Upper lobe of left lung (tissue), 6 donors: ENCODE data around the gene NEO1. TPM values are rescaled to one million over a fixed set of nuclear protein-coding genes. Genes with fewer than 3 reads are reported as not detected.

Experiments used
- ATAC-seq, 2 donors: fragments of 200-7000 bp; cut with Tn5 transposase; one replicate each; pipeline ENCODE4 v1.9.1; 2022; ENCODE audit warnings: mild to moderate bottlenecking in 2 of 2, moderate library complexity in 2 of 2; ENCODE audit not compliant: low FRiP score in 2 of 2
- DNase-seq, 2 donors: peaks; one replicate each; pipeline ENCODE4 v3.0.0-alpha.2; 2019 to 2020
- H3K27ac ChIP-seq, 4 donors: fragments of 200-600 bp; sonication (generic); one replicate each; pipeline ENCODE4 v1.5.1; 2016 to 2019
- H3K27me3 ChIP-seq, 4 donors: fragments of 200-600 bp; sonication (generic); one replicate each; pipeline ENCODE4 v1.5.1; 2017 to 2019
- H3K36me3 ChIP-seq, 4 donors: fragments of 200-600 bp; sonication (generic); one replicate each; pipeline ENCODE4 v1.5.1; 2016 to 2019
- H3K4me1 ChIP-seq, 4 donors: fragments of 200-600 bp; sonication (generic); one replicate each; pipeline ENCODE4 v1.5.1; 2018 to 2019
- H3K4me3 ChIP-seq, 4 donors: fragments of 200-600 bp; sonication (generic); one replicate each; pipeline ENCODE4 v1.5.1; 2017 to 2019; ENCODE audit warnings: mild to moderate bottlenecking in 2 of 4, moderate library complexity in 1 of 4
- H3K9me3 ChIP-seq, 4 donors: fragments of 200-600 bp; sonication (generic); one replicate each; pipeline ENCODE4 v1.5.1; 2018 to 2019
- EP300 ChIP-seq, 4 donors: sonication (generic); formaldehyde crosslinking; IDR thresholded peaks; one replicate each; pipeline ENCODE4 v1.5.1; 2017; ENCODE audit warnings: antibody characterized with exemption in 4 of 4, control low read depth in 2 of 4
- POLR2A ChIP-seq, 4 donors: fragments of 450-650 bp; IDR thresholded peaks; one replicate each; pipeline ENCODE4 v1.5.1; 2016 to 2017; ENCODE audit warnings: antibody characterized with exemption in 4 of 4, mild to moderate bottlenecking in 2 of 4
- POLR2AphosphoS5 ChIP-seq, 2 donors: sonication (generic); formaldehyde crosslinking; IDR thresholded peaks; one replicate each; pipeline ENCODE4 v1.5.1; 2017; ENCODE audit warnings: antibody characterized with exemption in 2 of 2
- WGBS, 2 donors: methylation state at CpG; one replicate each; pipeline ENCODE4 v1.1.5; 2017 to 2018; 5-methylcytosine and 5-hydroxymethylcytosine counted together
- small RNA-seq, 4 donors: library from RNA; depleted of rRNA; stranded (forward); fragments of <200 nt; gene quantifications; one replicate each; pipeline ENCODE3, GENCODE V24; 2016
- total RNA-seq, 6 donors: library from RNA; depleted of rRNA in 4 of 6; stranded (reverse); fragments of >200 nt in 4 of 6; gene quantifications; one replicate each; pipeline versions ENCODE4 v1.1.0 to v1.2.1, GENCODE V29; 2016 to 2021
- TF ChIP-seq, protein P1 (sequence below), 6 experiments: fragments of 450-650 bp in 4 of 6; fragments of 200-600 bp in 2 of 6; sonication (generic) in 2 of 6; IDR thresholded peaks; one replicate each; pipeline ENCODE4 v1.5.1; 2016 to 2019; ENCODE audit warnings: antibody characterized with exemption in 6 of 6
- donor health status: DM: no; HTN: no; CAD: no; lungs with moderate emphysema.
- donor health status: DM: no; HTN: yes; CAD: no; lungs with severe emphysema.

Gene NEO1
- total RNA-seq, 6 donors from 2014 or later, result 14.7 to 37.5 (median 28.2) TPM

DNA sequence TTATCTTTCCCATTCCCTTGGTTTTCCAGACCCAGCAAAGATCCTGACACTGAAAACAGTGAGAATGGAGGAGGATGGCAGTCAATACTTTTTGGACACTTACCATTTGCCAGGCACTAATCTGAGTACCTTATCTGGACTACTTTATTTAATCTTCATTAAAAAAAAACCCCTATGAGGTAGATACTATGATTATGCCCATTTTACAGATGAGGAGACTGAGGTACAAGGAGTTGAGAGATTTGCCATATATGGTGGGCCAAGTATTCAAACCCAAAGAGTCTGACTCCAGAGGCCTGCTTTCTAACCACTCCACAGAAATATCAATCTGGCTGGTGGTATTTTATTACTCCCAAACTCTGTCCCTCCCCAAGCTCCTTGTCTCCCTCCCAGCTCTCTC is 296.9 kb downstream of the NEO1 start:
- Histone ChIP-seq H3K27me3 (no peaks in the 10 kb centered on the region), H3K4me3 (no peak overlapping the region), H3K27ac (no peak overlapping the region), H3K9me3 (no peaks in the 10 kb centered on the region), H3K4me1 (no peaks in the 10 kb centered on the region), H3K36me3 (no peaks in the 10 kb centered on the region)
- TF ChIP-seq POLR2AphosphoS5 (IDR thresholded peaks at IDR 0.05), result no peak
- ATAC-seq (no peak), DNase-seq (no peak)

DNA sequence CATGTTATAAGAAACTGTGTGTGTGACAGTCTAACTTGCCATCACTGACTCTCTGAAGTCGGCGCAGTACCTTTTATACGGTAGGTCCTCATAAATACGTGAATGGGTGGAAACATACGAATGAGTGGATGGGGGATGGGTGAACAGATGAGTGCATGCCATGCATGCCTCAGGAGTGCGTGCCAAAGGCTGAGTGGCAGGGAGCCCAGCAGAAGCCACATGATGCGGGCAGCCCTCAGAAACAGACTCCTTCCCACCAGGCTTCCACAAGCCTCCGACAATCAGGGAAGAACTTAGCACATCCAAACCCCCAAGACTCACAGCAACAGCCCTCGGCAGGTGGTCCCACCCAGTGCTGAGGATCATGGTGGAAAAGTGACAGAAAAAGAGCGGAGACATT is 299.8 kb downstream of the NEO1 start:
- 61 to 64% methylated on average over 10 of the region's 10 CpGs for WGBS, 2 donors
- Histone ChIP-seq H3K27me3 (no peaks in the 10 kb centered on the region), H3K9me3 (no peaks in the 10 kb centered on the region), H3K4me3 (no peak overlapping the region), H3K4me1 (no peaks in the 10 kb centered on the region), H3K27ac (no peak overlapping the region), H3K36me3 (no peaks in the 10 kb centered on the region)
- no peak for TF ChIP-seq EP300 (IDR thresholded peaks at IDR 0.05)
- no peak for TF ChIP-seq POLR2AphosphoS5 (IDR thresholded peaks at IDR 0.05)
- TF ChIP-seq POLR2A (IDR thresholded peaks at IDR 0.05), result no peak
- TF ChIP-seq, protein P1, sequence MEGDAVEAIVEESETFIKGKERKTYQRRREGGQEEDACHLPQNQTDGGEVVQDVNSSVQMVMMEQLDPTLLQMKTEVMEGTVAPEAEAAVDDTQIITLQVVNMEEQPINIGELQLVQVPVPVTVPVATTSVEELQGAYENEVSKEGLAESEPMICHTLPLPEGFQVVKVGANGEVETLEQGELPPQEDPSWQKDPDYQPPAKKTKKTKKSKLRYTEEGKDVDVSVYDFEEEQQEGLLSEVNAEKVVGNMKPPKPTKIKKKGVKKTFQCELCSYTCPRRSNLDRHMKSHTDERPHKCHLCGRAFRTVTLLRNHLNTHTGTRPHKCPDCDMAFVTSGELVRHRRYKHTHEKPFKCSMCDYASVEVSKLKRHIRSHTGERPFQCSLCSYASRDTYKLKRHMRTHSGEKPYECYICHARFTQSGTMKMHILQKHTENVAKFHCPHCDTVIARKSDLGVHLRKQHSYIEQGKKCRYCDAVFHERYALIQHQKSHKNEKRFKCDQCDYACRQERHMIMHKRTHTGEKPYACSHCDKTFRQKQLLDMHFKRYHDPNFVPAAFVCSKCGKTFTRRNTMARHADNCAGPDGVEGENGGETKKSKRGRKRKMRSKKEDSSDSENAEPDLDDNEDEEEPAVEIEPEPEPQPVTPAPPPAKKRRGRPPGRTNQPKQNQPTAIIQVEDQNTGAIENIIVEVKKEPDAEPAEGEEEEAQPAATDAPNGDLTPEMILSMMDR (IDR thresholded peaks at IDR 0.05), result no peak
- no peak for ATAC-seq
- DNase-seq, result no peak

DNA sequence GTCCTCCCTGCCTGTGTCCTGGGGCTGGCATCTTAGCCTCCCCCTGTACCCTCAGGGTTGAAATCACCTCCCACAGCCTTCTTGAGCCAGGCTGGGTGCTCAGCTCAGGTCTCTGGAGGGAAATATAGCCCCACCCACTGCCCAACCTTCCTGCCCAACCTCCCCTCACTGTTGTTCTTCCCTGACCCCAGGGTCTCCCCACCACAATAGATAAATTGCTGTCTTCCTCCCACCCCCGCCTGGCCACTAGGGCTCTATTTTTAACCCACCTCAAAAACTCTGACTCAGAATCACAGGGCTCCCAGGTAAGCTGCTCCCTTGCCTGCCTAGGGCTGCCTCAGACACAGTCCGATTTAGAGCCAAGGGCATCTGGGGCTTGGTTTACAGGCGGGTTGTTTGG is 301.5 kb downstream of the NEO1 start:
- no peaks in the 10 kb centered on the region for H3K4me1 ChIP-seq
- 58 to 59% methylated on average over 3 of the region's 3 CpGs for WGBS, 2 donors
- DNase-seq (no peak), ATAC-seq (no peak)
- H3K27ac ChIP-seq, result no peak overlapping the region
- H3K27me3 ChIP-seq, result no peaks in the 10 kb centered on the region
- no peaks in the 10 kb centered on the region for H3K36me3 ChIP-seq
- H3K4me3 ChIP-seq, result no peak overlapping the region
- H3K9me3 ChIP-seq, result no peaks in the 10 kb centered on the region
- no peak for TF ChIP-seq POLR2AphosphoS5 (IDR thresholded peaks at IDR 0.05)
- no peak for TF ChIP-seq EP300 (IDR thresholded peaks at IDR 0.05)
- TF ChIP-seq, protein P1 (IDR thresholded peaks at IDR 0.05), result no peak
- TF ChIP-seq POLR2A (IDR thresholded peaks at IDR 0.05), result no peak

DNA sequence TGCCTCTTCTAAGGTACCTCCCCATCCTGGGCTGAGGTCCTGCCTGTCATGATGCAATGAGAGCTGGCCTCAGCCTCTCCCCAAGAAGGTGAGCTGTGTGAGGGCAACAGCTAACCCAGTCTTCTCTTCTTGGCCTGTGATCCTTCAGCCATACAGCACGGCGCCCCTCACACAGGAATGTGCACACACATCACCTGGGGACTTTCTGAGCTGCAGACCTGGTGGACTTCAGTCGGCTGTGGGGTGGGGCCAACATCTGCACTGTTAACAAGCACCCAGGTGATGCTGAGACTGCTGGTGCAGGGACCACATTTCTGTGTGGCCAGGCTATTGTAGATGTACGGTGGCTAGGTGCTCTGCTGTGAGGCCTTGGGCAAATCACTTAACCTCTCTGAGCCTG is 302.0 kb downstream of the NEO1 start:
- H3K36me3 ChIP-seq, result no peaks in the 10 kb centered on the region
- no peak overlapping the region for H3K4me3 ChIP-seq
- H3K27me3 ChIP-seq, result no peaks in the 10 kb centered on the region
- 80 to 88% methylated on average over 1 to 4 of the region's 4 CpGs for WGBS, 2 donors
- ATAC-seq (no peak), DNase-seq (no peak)
- H3K27ac ChIP-seq, result no peak overlapping the region
- TF ChIP-seq POLR2A (IDR thresholded peaks at IDR 0.05) (no peak), EP300 (IDR thresholded peaks at IDR 0.05) (no peak), POLR2AphosphoS5 (IDR thresholded peaks at IDR 0.05) (no peak)
- TF ChIP-seq, protein P1 (IDR thresholded peaks at IDR 0.05), result no peak
- H3K9me3 ChIP-seq, result no peaks in the 10 kb centered on the region
- no peaks in the 10 kb centered on the region for H3K4me1 ChIP-seq

Small RNA genes lying within 50 kb of the gene (small RNA-seq; reads per million reads assigned to genes)
- 0 reads per million in 4 donors for gene FKBP1AP2
